NCI-H2107 treated with DMSO at 0.1 percent for 48 hours (cell line): ENCODE measurements around the gene SRRM3.
"Not testable (repeated sequence)": the region's sequence is repeated elsewhere in the genome, so short reads cannot be mapped to it uniquely, and the experiment has no call there.

Experiments used
- DNase-seq: peaks from one replicate; lab custom pipeline; 2025; ENCODE audit not compliant: unreplicated experiment; lab: John Stamatoyannopoulos, UW

Gene SRRM3, protein sequence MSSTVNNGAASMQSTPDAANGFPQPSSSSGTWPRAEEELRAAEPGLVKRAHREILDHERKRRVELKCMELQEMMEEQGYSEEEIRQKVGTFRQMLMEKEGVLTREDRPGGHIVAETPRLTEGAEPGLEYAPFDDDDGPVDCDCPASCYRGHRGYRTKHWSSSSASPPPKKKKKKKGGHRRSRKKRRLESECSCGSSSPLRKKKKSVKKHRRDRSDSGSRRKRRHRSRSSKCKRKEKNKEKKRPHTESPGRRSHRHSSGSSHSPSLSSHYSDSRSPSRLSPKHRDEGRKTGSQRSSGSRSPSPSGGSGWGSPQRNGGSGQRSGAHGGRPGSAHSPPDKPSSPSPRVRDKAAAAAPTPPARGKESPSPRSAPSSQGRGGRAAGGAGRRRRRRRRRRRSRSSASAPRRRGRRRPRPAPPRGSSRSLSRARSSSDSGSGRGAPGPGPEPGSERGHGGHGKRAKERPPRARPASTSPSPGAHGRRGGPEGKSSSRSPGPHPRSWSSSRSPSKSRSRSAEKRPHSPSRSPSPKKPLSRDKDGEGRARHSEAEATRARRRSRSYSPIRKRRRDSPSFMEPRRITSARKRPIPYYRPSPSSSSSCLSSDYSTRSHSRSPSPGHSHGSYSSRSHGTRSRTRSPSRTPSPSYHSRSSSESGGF

GRCh38 chr7:76201732-76202665 is at the start of gene SRRM3:
TSS of gene SRRM3 (plus strand) at chr7:76201896. CDS start at chr7:76235067, 33,171 bp downstream.
- peak; percentile 56 for DNase-seq

DNA sequence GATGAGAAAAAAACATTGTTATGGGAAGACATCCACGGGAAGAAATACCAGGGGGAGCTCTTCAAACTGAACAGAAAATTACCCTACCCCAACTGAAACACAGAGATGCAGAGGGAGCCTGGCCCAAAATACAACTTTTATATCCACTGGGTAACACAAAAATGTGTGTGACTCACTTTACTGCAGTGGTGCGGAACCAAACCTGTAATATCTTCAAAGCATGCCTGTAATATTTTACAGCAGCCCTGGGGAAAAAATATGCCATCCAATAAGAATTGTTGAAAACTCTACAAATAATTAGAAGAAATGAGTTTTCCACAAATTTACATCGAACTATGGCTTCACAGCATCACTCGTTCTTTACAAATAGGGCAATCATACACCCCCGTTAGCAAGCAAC is 49.8 kb upstream of the SRRM3 start:
- DNase-seq = no peak

DNA sequence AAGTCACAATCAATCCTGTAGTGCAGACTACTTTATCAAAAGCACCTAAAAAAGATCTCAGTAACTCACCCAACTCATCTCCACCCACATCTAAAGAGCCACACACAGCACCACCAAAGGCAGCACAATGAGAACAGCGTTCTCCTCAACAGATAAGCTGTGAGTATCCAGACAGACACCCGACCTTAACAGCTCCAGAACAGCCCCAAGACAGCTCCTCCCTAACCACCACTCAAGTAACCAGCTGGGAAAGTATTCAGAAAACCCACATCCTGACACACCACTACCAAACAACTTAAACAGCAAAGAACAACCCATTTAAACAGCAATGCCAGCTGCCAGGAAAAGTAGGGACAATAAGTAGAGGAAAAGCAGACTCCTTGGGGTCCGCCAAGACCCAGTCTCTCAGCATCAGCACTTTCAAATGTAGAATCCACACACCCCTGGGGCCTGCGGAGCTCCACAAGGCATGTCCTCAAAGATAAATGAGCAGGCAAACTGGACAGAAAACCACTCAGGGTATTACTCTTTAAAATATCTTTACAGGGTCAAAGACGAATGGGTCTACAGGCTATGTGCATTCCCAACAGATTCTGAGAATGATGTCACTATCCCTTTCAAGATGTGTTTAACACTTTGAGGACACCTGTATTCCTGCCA is 48.0 kb upstream of the SRRM3 start:
- not testable (repeated sequence) for DNase-seq

DNA sequence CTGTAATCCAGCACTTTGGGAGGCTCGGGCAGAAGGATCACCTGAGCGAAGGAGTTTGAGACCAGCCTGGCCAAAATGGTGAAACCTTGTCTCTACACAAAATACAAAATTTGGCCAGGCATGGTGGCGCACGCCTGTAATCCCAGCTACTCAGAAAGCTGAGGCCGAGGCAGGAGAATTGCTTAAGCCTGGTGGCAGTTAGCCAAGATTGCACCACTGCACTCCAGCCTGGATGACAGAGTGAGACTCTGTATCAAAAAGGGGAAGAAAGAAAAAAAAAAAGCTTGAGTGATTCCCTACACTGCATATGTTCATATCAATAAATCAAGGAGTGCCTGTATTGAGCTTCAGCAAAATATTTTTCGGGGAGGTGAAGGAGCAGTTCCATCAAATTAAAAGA is 45.8 kb upstream of the SRRM3 start:
- DNase-seq = no peak

GRCh38 chr7:76156992-76157685 is 44.6 kb upstream of the SRRM3 start:
- not testable (repeated sequence) for DNase-seq

GRCh38 chr7:76158416-76158815 is 43.3 kb upstream of the SRRM3 start:
- not testable (repeated sequence) for DNase-seq

- DNase-seq = not testable (repeated sequence)
Measured at GRCh38 chr7:76162416-76163170, 39.1 kb upstream of the SRRM3 start.

GRCh38 chr7:76163812-76164211 is 37.9 kb upstream of the SRRM3 start:
- DNase-seq = peak; percentile 71

GRCh38 chr7:76165106-76165972 is 36.4 kb upstream of the SRRM3 start:
- DNase-seq = no peak

DNA sequence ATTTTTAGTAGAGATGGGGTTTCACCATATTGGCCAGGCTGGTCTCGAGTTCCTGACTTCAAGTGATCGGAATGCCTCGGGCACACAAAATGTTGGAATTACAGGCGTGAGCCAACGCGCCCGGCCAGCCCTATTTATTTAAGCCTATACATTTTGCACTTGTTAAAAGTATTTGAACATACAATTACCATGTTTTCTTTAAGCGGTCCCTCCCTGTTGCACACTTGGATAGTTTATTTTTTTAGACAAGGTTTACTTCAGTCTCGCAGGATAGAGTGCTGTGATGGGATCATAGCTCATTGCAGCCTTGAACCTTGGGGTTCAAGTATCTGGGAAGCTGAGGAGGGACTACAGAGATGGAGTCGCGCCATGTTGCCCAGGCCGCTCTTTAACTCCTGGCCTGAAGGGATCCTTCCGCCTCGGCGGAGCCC is 35.7 kb upstream of the SRRM3 start:
- DNase-seq = no peak

DNA sequence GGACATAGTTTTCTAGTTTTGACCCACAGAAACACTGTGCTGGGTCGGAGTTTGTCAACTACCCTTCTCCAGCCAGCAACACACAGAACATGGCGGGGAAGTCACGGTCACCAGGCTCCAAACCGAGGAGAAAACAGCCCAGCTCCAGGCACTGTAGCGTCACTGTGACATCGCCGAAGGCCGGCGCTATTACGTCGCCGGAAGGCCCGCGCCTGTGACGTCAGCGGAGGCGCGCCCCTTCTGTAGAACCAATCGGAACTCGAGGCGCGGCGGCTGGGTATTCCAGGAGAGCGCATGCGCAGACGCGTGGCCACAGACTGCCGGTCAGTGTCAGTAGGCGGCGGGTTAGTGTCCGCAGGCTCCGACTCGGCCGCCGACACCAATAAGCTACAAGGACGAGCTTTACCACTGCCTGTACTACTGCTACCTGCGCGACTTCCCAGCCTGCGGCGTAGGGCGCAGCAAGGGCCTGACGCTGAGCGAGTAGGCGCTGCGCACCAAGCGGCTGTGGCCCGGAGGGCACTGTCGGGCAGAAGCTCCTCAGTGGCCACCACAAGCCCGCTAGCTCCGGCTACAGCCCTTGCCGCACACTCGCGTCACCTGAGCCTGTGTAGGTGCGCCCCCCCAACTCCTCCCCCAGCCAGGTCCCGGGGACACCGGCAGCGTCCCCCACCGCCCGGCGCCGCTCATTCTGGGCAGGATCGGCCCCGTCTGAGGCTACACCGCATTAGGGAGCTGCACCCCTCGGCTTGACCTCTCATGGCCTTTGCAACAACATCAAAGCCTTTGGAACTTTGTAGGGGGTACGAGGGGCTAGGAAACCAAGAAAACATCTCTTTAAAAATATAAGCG is 35.1 kb upstream of the SRRM3 start:
- DNase-seq = peak; percentile 83

- DNase-seq = no peak
Measured at GRCh38 chr7:76173566-76174205, 28.0 kb upstream of the SRRM3 start.

DNA sequence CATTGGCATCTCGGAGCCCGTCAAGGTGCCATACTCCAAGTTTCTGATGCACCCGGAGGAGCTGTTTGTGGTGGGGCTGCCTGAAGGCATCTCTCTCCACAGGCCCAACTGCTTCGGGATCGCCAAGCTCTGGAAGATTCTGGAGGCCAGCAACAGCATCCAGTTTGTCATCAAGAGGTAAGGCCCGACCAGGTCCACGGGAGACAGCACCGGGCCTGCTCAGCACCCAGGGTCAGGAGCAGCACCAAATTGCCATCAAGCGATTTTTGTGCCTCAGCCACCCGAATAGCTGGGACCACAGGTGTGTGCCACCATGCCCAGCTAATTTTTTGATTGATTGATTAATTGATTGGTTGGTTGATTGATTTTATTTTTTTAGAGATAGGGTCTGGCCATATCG is 24.7 kb upstream of the SRRM3 start:
- not testable (repeated sequence) for DNase-seq

- no peak for DNase-seq
Measured at GRCh38 chr7:76179686-76180085, 22.0 kb upstream of the SRRM3 start.

- DNase-seq = no peak
Measured at GRCh38 chr7:76182225-76182960, 19.3 kb upstream of the SRRM3 start.

DNA sequence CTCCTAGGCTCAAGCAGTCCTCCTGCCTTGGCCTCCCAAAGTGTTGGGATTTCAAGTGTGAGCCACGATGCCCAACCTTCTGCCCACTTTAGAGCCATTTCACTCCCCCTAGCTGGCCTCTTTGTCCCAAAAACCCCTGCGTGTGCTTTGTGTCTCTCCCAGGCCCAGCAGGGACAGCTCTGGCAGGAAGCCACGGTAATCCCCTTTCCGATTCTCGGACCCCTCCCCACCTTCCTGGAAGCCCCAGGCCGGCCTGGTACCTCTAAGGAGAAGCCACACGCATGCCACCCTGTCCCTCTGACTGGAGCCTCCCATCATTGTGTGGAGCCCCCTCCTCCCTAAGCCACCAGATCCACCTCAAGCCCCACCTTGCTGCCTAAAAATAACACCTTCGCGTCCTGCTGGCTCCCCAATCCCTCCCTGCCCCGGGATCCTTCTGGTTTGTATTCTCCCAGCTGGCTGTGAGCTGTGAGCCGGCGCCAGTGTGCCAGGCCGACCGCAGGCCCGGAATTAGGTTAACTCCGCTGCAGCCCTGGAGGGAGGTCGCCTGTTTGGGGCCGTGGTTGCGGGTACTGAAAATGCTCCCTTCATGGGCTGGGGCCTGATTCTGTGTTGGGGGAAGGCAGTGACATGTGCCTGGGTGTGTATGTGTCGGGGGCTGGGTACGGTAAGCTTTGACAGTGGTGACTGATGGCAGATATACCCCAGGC is 16.4 kb upstream of the SRRM3 start:
- no peak for DNase-seq
